22Rv1 (cell line): Measurements from ENCODE around the gene FUT8.

Experiments
- CTCF ChIP-seq: fragments of 450-650 bp; IDR thresholded peaks from 2 replicates; pipeline ENCODE4 v1.5.1; 2017; ENCODE audit warnings: mild to moderate bottlenecking
- ZFX ChIP-seq: fragments of 450-650 bp; IDR thresholded peaks from 2 replicates; pipeline ENCODE4 v1.6.1; 2017; ENCODE audit warnings: antibody characterized with exemption, borderline replicate concordance

GRCh38 chr14:65482757-65483438 lies 70.4 kb downstream of the FUT8 start:
- TF ChIP-seq CTCF (no peak), ZFX (no peak)
